Measurements from ENCODE around the gene RAD18. TPM values are rescaled to one million over a fixed set of nuclear protein-coding genes. Genes with fewer than 3 reads are reported as not detected.

The RAD18 gene
- total RNA-seq, 2 experiments from 2014 or later: 47.4 to 50.3 TPM

DNA sequence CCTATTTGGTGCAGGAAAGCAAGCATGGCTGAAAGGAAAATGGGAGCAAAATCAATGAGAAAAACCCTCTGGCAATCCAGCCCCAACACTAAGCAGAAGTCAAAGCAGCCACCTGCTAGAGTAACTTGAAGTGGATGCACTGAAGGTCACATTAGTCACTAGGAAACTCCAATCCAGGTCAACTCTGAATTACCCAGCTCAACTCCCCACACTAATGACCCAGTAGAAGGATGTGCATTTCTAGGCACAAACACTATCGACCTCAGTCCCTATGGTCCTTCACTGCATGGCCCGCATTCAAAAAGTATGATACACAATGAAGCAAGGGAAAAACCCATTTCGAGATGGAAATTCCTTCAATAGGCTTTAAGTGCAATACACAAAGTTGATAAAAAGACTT, 80.6 kb downstream of the RAD18 start:
- intact Hi-C loops (cut with micrococcal nuclease): no loop called here
- Mint-ChIP-seq H3K36me3 (ENCODE audit: low read depth) (peaks cover 64% of the 10 kb centered on the region), H3K27me3 (no peaks in the 10 kb centered on the region), H3K4me1 (ENCODE audit: low read depth) (peaks cover 3% of the 10 kb centered on the region), H3K27ac (no peak overlapping the region), H3K9me3 (no peaks in the 10 kb centered on the region), H3K4me3 (no peak overlapping the region)
- ATAC-seq (peak; percentile 37), DNase-seq (no peak)
- POLR2A ChIA-PET: no interaction called here
- TF ChIP-seq, protein P1, sequence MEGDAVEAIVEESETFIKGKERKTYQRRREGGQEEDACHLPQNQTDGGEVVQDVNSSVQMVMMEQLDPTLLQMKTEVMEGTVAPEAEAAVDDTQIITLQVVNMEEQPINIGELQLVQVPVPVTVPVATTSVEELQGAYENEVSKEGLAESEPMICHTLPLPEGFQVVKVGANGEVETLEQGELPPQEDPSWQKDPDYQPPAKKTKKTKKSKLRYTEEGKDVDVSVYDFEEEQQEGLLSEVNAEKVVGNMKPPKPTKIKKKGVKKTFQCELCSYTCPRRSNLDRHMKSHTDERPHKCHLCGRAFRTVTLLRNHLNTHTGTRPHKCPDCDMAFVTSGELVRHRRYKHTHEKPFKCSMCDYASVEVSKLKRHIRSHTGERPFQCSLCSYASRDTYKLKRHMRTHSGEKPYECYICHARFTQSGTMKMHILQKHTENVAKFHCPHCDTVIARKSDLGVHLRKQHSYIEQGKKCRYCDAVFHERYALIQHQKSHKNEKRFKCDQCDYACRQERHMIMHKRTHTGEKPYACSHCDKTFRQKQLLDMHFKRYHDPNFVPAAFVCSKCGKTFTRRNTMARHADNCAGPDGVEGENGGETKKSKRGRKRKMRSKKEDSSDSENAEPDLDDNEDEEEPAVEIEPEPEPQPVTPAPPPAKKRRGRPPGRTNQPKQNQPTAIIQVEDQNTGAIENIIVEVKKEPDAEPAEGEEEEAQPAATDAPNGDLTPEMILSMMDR (IDR thresholded peaks at IDR 0.05): no peak
- CTCF ChIA-PET: interaction anchor here (1.0 kb wide), 1 partner anchor 113 kb away, joined by 3 read pairs; the partner anchor contains the start of gene OXTR

DNA sequence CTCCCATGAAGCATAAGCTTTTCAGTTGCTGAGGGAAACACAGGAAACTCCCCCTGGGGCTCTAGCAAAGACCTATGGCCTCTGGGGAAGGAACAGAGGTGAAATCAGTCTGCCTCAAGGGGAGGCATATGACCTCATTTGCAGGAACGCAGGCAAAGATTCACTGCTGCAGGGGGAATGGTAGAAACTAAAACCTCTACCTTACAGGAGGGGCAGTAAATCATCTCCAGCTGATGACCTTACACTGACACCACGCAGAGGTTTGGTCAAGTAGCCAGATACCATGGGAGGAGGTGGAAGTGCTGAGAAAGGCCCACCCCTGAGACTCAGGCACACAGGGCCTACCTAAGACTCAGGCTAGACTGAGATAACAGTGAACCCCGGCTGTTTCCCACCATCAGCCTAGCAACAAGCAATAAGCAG, 81.1 kb downstream of the RAD18 start:
- POLR2A ChIA-PET: no interaction called here
- intact Hi-C loops (cut with micrococcal nuclease): no loop called here
- H3K36me3 Mint-ChIP-seq (ENCODE audit: low read depth): peaks cover 68% of the 10 kb centered on the region

DNA sequence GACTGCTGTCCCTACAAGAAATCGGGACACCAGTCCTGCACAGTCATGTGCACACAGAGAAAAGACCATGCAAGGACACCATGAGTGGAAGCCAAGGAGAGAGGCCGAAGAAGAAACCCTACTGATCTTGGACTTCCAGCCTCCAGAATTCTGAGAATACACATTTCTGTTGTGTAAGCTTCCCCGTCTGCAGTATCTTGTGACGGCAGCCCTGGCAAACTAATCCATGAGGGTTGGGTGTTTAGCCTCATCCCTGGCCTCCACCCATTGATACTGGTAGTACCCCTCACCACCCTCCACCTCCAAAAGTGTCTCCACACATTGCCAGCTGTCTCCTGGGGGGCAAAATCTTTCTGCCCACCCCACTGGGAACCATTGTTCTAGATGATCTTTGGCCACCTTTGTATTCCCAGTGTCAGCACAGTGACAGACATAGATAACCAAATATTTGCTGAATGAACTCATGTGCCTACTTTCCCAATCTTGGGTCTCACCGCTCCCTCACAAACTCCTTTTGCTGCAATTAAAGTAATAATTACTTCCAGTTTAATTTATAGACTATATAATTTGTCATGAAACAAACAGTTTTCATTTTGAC, 83.8 kb downstream of the RAD18 start:
- H3K27me3 Mint-ChIP-seq: no peaks in the 10 kb centered on the region

More for the DNA sequence above, 81.1 kb downstream of the RAD18 start:
- no peaks in the 10 kb centered on the region for H3K27me3 Mint-ChIP-seq
- DNase-seq (no peak), ATAC-seq (no peak)
- peaks cover 3% of the 10 kb centered on the region for H3K4me1 Mint-ChIP-seq (ENCODE audit: low read depth)
- TF ChIP-seq, protein P1 (IDR thresholded peaks at IDR 0.05): no peak
- CTCF ChIA-PET: interaction anchor here (1.0 kb wide), 1 partner anchor 113 kb away, joined by 3 read pairs; the partner anchor contains the start of gene OXTR
- no peak overlapping the region for H3K27ac Mint-ChIP-seq
- H3K9me3 Mint-ChIP-seq: no peaks in the 10 kb centered on the region
- H3K4me3 Mint-ChIP-seq: no peak overlapping the region

DNA sequence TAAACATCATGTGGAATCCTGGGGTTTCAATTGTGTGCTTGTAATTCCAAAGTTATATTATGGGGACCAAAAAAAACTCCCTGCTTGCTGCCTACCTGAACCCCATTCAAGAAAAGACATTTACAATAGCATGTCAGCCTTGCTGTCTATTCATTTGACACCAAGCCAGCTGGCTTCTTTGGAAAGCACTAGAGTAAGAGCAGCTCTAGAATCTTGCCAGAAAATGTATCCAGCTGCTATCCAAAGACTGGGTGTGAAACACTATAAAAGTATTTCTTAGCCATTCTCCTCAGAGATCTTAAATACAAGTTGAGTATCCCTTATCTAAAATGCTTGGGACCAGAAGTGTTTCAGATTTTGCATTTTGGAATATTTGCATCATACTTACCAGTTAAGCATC, 87.4 kb downstream of the RAD18 start:
- DNase-seq (no peak), ATAC-seq (no peak)
- ChIA-PET CTCF (interaction anchor here (1.1 kb wide), 1 partner anchor 106 kb away, joined by 3 read pairs; the partner anchor contains the start of gene OXTR), POLR2A (no interaction called here)
- TF ChIP-seq, protein P1 (IDR thresholded peaks at IDR 0.05): no peak
- Mint-ChIP-seq H3K4me1 (ENCODE audit: low read depth) (no peaks in the 10 kb centered on the region), H3K27ac (no peak overlapping the region), H3K27me3 (no peaks in the 10 kb centered on the region), H3K36me3 (ENCODE audit: low read depth) (peaks cover 32% of the 10 kb centered on the region), H3K4me3 (no peak overlapping the region), H3K9me3 (no peaks in the 10 kb centered on the region)
- intact Hi-C loops (cut with micrococcal nuclease): no loop called here

More for the DNA sequence above, 83.8 kb downstream of the RAD18 start:
- TF ChIP-seq, protein P1 (IDR thresholded peaks at IDR 0.05): no peak
- intact Hi-C loops (cut with micrococcal nuclease): no loop called here
- Mint-ChIP-seq H3K27ac (no peak overlapping the region), H3K4me1 (ENCODE audit: low read depth) (peaks cover 3% of the 10 kb centered on the region), H3K36me3 (ENCODE audit: low read depth) (peaks cover 57% of the 10 kb centered on the region), H3K4me3 (no peak overlapping the region), H3K9me3 (no peaks in the 10 kb centered on the region)
- ATAC-seq (no peak), DNase-seq (no peak)
- ChIA-PET CTCF (no interaction called here), POLR2A (no interaction called here)

DNA sequence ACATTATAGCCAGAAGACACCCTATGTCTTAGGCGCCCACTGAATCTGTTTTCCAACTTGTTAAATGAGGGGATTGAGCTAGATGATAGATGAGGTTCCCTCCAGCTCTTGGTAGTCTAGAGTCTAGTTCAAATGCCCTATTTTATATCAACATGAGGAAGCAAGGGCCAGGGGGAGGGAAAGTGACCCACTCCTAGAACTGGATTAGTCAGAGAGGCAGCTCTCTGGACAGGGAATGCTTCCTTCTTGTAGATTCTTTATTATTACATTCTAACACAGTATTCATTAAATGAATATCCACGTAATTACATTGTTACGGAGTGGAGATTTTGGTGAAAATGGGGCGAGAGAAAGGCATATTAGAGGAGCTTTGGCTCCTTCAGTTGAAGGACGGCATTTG, 89.5 kb downstream of the RAD18 start:
- ChIA-PET POLR2A (no interaction called here), CTCF (interaction anchor here (1.0 kb wide), 1 partner anchor 105 kb away, joined by 3 read pairs; no protein-coding TSS in a partner anchor)
- Mint-ChIP-seq H3K9me3 (no peaks in the 10 kb centered on the region), H3K27me3 (no peaks in the 10 kb centered on the region), H3K36me3 (ENCODE audit: low read depth) (peaks cover 22% of the 10 kb centered on the region), H3K4me3 (no peak overlapping the region), H3K27ac (no peak overlapping the region), H3K4me1 (ENCODE audit: low read depth) (no peaks in the 10 kb centered on the region)
- no peak for ATAC-seq
- no peak for DNase-seq
- intact Hi-C loops (cut with micrococcal nuclease): no loop called here
- TF ChIP-seq, protein P1 (IDR thresholded peaks at IDR 0.05): no peak
